Glutamatergic neuron (in vitro differentiated cells): ENCODE results near the gene ODF2L. TPM values are rescaled to one million over a fixed set of nuclear protein-coding genes. Genes with fewer than 3 reads are reported as not detected.

ENCODE experiments used
- DNase-seq: peaks from one replicate; pipeline ENCODE4 v3.0.0; 2022
- H3K27ac Mint-ChIP-seq: one replicate; pipeline ENCODE4 v1.8.0; 2020; ENCODE audit warnings: mild to moderate bottlenecking, mixed read lengths, inconsistent platforms; ENCODE audit not compliant: unreplicated experiment
- H3K27me3 Mint-ChIP-seq: one replicate; pipeline ENCODE4 v1.8.0; 2020; ENCODE audit warnings: mild to moderate bottlenecking, moderate library complexity, mixed read lengths, inconsistent platforms; ENCODE audit not compliant: unreplicated experiment
- H3K36me3 Mint-ChIP-seq: one replicate; pipeline ENCODE4 v1.8.0; 2020; ENCODE audit warnings: mild to moderate bottlenecking, mixed read lengths, inconsistent platforms; ENCODE audit not compliant: unreplicated experiment
- H3K4me1 Mint-ChIP-seq: one replicate; pipeline ENCODE4 v1.8.0; 2020; ENCODE audit warnings: mild to moderate bottlenecking, low read depth, mixed read lengths, inconsistent platforms; ENCODE audit not compliant: unreplicated experiment
- H3K4me3 Mint-ChIP-seq: one replicate; pipeline ENCODE4 v1.8.0; 2020; ENCODE audit warnings: mild to moderate bottlenecking, mixed read lengths, inconsistent platforms; ENCODE audit not compliant: unreplicated experiment
- H3K9me3 Mint-ChIP-seq: one replicate; pipeline ENCODE4 v1.8.0; 2020; ENCODE audit warnings: mild to moderate bottlenecking, moderate library complexity, mixed read lengths, inconsistent platforms; ENCODE audit not compliant: unreplicated experiment
- total RNA-seq: library from RNA; stranded (reverse); fragmentation: NEBNext Ultra II Directional; extraction: Animal tissue kit (Norgen Biotek cat#: 25700); gene quantifications from one replicate; pipeline ENCODE4 v1.2.1, GENCODE V29; 2021; ENCODE audit not compliant: unreplicated experiment
- TF ChIP-seq, protein P1 (sequence below): fragments of 200-600 bp; sonication (generic); IDR thresholded peaks from one replicate; pipeline ENCODE4 v1.5.0; 2021; ENCODE audit not compliant: partially characterized antibody, unreplicated experiment

ODF2L gene
- total RNA-seq, 1 donor from 2014 or later: 61.1 TPM

DNA sequence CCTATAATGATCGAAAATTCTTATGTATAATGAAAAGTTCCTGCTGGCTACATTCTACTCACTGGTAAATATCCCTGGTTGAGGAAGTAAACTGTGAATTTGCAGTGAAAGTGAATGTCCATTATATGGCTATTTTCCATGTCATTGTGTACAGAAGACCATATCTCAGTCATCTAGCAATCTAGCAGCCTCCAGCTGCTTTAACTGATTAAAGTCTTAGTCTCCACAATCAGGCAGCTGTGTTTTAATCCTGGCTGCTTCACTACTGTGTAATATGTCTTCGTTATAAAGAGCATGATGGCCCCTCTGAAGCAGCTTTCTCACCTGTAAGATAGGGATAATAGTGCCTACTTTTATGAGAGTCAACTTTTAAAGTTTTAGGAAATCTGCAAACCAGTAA lies 39.2 kb upstream of the ODF2L start:
- H3K27me3 Mint-ChIP-seq: no peaks in the 10 kb centered on the region
- H3K4me3 Mint-ChIP-seq: no peak overlapping the region
- no peaks in the 10 kb centered on the region for H3K4me1 Mint-ChIP-seq
- no peak for DNase-seq
- no peaks in the 10 kb centered on the region for H3K36me3 Mint-ChIP-seq
- TF ChIP-seq, protein P1, sequence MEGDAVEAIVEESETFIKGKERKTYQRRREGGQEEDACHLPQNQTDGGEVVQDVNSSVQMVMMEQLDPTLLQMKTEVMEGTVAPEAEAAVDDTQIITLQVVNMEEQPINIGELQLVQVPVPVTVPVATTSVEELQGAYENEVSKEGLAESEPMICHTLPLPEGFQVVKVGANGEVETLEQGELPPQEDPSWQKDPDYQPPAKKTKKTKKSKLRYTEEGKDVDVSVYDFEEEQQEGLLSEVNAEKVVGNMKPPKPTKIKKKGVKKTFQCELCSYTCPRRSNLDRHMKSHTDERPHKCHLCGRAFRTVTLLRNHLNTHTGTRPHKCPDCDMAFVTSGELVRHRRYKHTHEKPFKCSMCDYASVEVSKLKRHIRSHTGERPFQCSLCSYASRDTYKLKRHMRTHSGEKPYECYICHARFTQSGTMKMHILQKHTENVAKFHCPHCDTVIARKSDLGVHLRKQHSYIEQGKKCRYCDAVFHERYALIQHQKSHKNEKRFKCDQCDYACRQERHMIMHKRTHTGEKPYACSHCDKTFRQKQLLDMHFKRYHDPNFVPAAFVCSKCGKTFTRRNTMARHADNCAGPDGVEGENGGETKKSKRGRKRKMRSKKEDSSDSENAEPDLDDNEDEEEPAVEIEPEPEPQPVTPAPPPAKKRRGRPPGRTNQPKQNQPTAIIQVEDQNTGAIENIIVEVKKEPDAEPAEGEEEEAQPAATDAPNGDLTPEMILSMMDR: no peak
- H3K9me3 Mint-ChIP-seq: no peaks in the 10 kb centered on the region
- no peak overlapping the region for H3K27ac Mint-ChIP-seq

DNA sequence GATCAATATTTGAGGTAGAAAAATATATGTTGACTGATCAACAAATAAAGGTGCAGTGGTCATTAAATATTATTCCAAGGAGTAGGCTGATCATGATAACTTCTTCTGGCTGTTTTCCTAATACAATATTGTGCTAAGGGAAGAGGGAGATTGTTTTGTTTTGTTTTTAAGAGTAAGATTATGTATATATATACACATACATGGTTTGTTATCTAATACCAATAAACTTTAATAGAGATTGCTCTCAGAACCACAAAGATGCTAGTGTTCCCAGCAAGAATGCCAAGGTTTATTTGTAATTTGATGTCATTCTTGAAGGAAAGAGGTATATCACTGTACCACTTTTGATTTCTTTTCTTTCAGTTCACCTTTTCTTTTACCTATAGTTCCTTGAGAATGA lies 37.9 kb upstream of the ODF2L start:
- DNase-seq: no peak
- H3K27ac Mint-ChIP-seq: no peak overlapping the region
- no peaks in the 10 kb centered on the region for H3K36me3 Mint-ChIP-seq
- no peak overlapping the region for H3K4me3 Mint-ChIP-seq
- H3K9me3 Mint-ChIP-seq: no peaks in the 10 kb centered on the region
- no peaks in the 10 kb centered on the region for H3K4me1 Mint-ChIP-seq
- TF ChIP-seq, protein P1: no peak
- H3K27me3 Mint-ChIP-seq: no peaks in the 10 kb centered on the region

- Mint-ChIP-seq H3K4me1 (no peaks in the 10 kb centered on the region), H3K4me3 (no peak overlapping the region), H3K9me3 (no peaks in the 10 kb centered on the region), H3K36me3 (no peaks in the 10 kb centered on the region), H3K27ac (no peak overlapping the region), H3K27me3 (no peaks in the 10 kb centered on the region)
- TF ChIP-seq, protein P1: no peak
- no peak for DNase-seq
These were observed 34.3 kb upstream of the ODF2L start for GRCh38 chr1:86430376-86430775.

DNA sequence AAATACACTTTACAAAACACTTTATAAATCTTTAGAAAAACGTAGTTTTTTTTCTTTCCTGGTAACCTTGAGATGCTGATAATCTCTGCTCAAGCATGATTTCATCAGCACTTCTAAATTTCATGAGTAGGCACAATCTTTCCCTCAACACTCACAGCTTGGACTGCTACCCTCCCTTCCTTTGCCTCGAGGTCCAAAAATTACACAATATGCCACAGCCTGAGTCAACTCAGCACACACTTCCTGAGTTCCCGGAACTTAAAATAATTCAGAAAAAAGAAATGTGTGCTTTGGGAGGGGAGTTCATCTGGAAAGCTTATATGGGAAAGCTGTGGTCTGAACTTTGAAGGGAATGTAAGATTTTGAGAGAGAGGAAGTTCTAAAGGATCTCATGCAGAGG lies 33.7 kb upstream of the ODF2L start:
- TF ChIP-seq, protein P1: no peak
- H3K4me1 Mint-ChIP-seq: no peaks in the 10 kb centered on the region
- H3K27ac Mint-ChIP-seq: no peak overlapping the region
- H3K27me3 Mint-ChIP-seq: no peaks in the 10 kb centered on the region
- H3K36me3 Mint-ChIP-seq: no peaks in the 10 kb centered on the region
- no peaks in the 10 kb centered on the region for H3K9me3 Mint-ChIP-seq
- DNase-seq: no peak
- no peak overlapping the region for H3K4me3 Mint-ChIP-seq

GRCh38 chr1:86429122-86429725 lies 33.1 kb upstream of the ODF2L start:
- Mint-ChIP-seq H3K27me3 (no peaks in the 10 kb centered on the region), H3K4me1 (no peaks in the 10 kb centered on the region), H3K9me3 (no peaks in the 10 kb centered on the region), H3K36me3 (no peaks in the 10 kb centered on the region), H3K4me3 (no peak overlapping the region), H3K27ac (no peak overlapping the region)
- TF ChIP-seq, protein P1: no peak
- DNase-seq: no peak
